K562 (cell line): ENCODE measurements around the gene HAPLN2. TPM values are rescaled to one million over a fixed set of nuclear protein-coding genes. Genes with fewer than 3 reads are reported as not detected.

Experiments used
- ATAC-seq: fragments of 200-7000 bp; cut with Tn5 transposase; 3 replicates; pipeline ENCODE4 v1.9.1; 2020; ENCODE audit warnings: moderate library complexity
- BruUV-seq: library from RNA; stranded (reverse); fragments of 400-500 nt; replicated peaks from 2 replicates; lab custom pipeline; 2021; lab: Mats Ljungman, UMichigan
- CTCF ChIA-PET: fragments of 300-600 bp; formaldehyde crosslinking; extraction: SDS; loops from one replicate; lab custom pipeline; 2021; ENCODE audit warnings: low intra/inter-chr PET ratio; lab: Yijun Ruan, JAX
- POLR2A ChIA-PET: fragments of 300-600, 350-650 bp; sonication (Branson Sonifier 250); formaldehyde crosslinking; extraction: SDS; loops from one replicate; lab custom pipeline; 2021; ENCODE audit warnings: antibody characterized with exemption, inconsistent platforms; lab: Yijun Ruan, JAX
- DNase-seq, 4 experiments: peaks; one replicate each; pipeline versions ENCODE4 v3.0.0 to v3.0.0-alpha.2; 2011 to 2018; ENCODE audit warnings: low spot score in 3 of 4, mixed read lengths in 3 of 4; ENCODE audit errors: extremely low read depth in 1 of 4
- FAIRE-seq: peaks from 2 replicates; lab custom pipeline; 2011; peaks lifted over from hg19 to GRCh38; lab: Jason Lieb, UNC
- H2AFZ ChIP-seq: 2 replicates; pipeline ENCODE4 v1.6.0; 2011; ENCODE audit warnings: low read depth, low read length, control low read depth, inconsistent platforms
- H3K27ac ChIP-seq: fragments of 200-600 bp; 3 replicates; pipeline ENCODE4 v1.8.0; 2011; ENCODE audit warnings: low read depth, mild to moderate bottlenecking, control low read depth, inconsistent platforms, low read length, moderate library complexity, mixed read lengths; ENCODE audit errors: extremely low read depth
- H3K27me3 ChIP-seq, 2 experiments: fragments of 300-600 bp in 1 of 2; 2 replicates in 1 of 2; 3 replicates in 1 of 2; pipeline versions ENCODE4 v1.6.0 to v1.8.0; 2011; ENCODE audit warnings: inconsistent platforms in 2 of 2, low read length in 2 of 2, mild to moderate bottlenecking in 1 of 2, mixed read lengths in 1 of 2, moderate library complexity in 1 of 2; ENCODE audit not compliant: control insufficient read depth in 2 of 2, insufficient read depth in 2 of 2
- H3K36me3 ChIP-seq: fragments of 300-600 bp; 3 replicates; pipeline ENCODE4 v1.8.0; 2011; ENCODE audit warnings: mild to moderate bottlenecking, low read length, inconsistent platforms; ENCODE audit not compliant: control insufficient read depth, insufficient read depth
- H3K4me1 ChIP-seq, 2 experiments: fragments of 200-600 bp in 1 of 2; replicated peaks in 1 of 2; 2 replicates in 1 of 2; 3 replicates in 1 of 2; pipeline versions ENCODE4 v1.5.1 to v1.8.0; 2011; ENCODE audit warnings: inconsistent platforms in 2 of 2, low read length in 2 of 2, mild to moderate bottlenecking in 1 of 2, mixed read lengths in 1 of 2, moderate library complexity in 1 of 2; ENCODE audit not compliant: control insufficient read depth in 2 of 2, insufficient read depth in 2 of 2
- H3K4me2 ChIP-seq: 2 replicates; pipeline ENCODE4 v1.6.1; 2011; ENCODE audit warnings: low read length, control low read depth, inconsistent platforms, mixed read lengths; ENCODE audit not compliant: insufficient read depth
- H3K4me3 ChIP-seq: fragments of 200-600 bp; sonication (generic), shearing (Covaris generic); 2 replicates; pipeline ENCODE4 v1.5.1; 2016; ENCODE audit warnings: control low read depth, inconsistent platforms
- H3K79me2 ChIP-seq: fragments of 200-600 bp; 3 replicates; pipeline ENCODE4 v1.8.0; 2011; ENCODE audit warnings: low read length, inconsistent platforms; ENCODE audit not compliant: control insufficient read depth, insufficient read depth
- H3K9ac ChIP-seq, 2 experiments: 2 replicates each; pipeline versions ENCODE4 v1.6.0 to v1.6.1; 2011; ENCODE audit warnings: low read depth in 2 of 2, low read length in 2 of 2, control low read depth in 1 of 2, inconsistent platforms in 1 of 2, mild to moderate bottlenecking in 1 of 2, mixed read lengths in 1 of 2; ENCODE audit not compliant: insufficient read depth in 1 of 2
- H3K9me1 ChIP-seq: one replicate; pipeline ENCODE4 v1.6.0; 2011; ENCODE audit warnings: inconsistent platforms, mild to moderate bottlenecking, low read length, moderate library complexity; ENCODE audit not compliant: control insufficient read depth, insufficient read depth
- H3K9me3 ChIP-seq: replicated peaks from 2 replicates; pipeline ENCODE4 v1.5.1; 2011; ENCODE audit warnings: low read depth, low read length, inconsistent platforms; ENCODE audit not compliant: control insufficient read depth, insufficient read depth
- H4K20me1 ChIP-seq: replicated peaks from 2 replicates; pipeline ENCODE4 v1.6.1; 2011; ENCODE audit warnings: low read length, inconsistent platforms, mixed read lengths; ENCODE audit not compliant: control insufficient read depth, insufficient read depth
- AFF1 ChIP-seq, 2 experiments: fragments of 450-650 bp; IDR thresholded peaks; 2 replicates each; pipeline ENCODE4 v1.6.1; 2018; ENCODE audit warnings: mild to moderate bottlenecking in 2 of 2, low read depth in 1 of 2; ENCODE audit not compliant: partially characterized antibody in 2 of 2
- ARID2 ChIP-seq: fragments of 450-650 bp; IDR thresholded peaks from 2 replicates; pipeline ENCODE4 v1.6.1; 2017; ENCODE audit warnings: antibody characterized with exemption, mild to moderate bottlenecking
- BRD4 ChIP-seq: fragments of 200-600 bp; sonication (generic); IDR thresholded peaks from 2 replicates; pipeline ENCODE4 v1.6.1; 2017; ENCODE audit warnings: inconsistent platforms
- CBX8 ChIP-seq: fragments of 200-600 bp; sonication (generic); IDR thresholded peaks from 2 replicates; pipeline ENCODE4 v1.6.1; 2012; ENCODE audit warnings: borderline replicate concordance, mixed run types, low read depth, mild to moderate bottlenecking, moderate library complexity, mixed read lengths, low read length, control low read depth, inconsistent platforms; ENCODE audit not compliant: poor library complexity, severe bottlenecking; ENCODE audit errors: extremely low read depth
- NKRF ChIP-seq: fragments of 450-650 bp; IDR thresholded peaks from 2 replicates; pipeline ENCODE4 v1.6.1; 2016; ENCODE audit warnings: borderline replicate concordance
- NUFIP1 ChIP-seq: fragments of 450-650 bp; IDR thresholded peaks from 2 replicates; pipeline ENCODE4 v1.6.1; 2018; ENCODE audit not compliant: partially characterized antibody
- POLR2G ChIP-seq: fragments of 200-400 bp; formaldehyde crosslinking; IDR thresholded peaks from 2 replicates; pipeline ENCODE4 v1.6.1; 2017; ENCODE audit warnings: low read depth, mild to moderate bottlenecking, antibody characterized with exemption, low read length, moderate library complexity
- RBM22 ChIP-seq: fragments of 200-400 bp; formaldehyde crosslinking; IDR thresholded peaks from 2 replicates; pipeline ENCODE4 v1.6.1; 2018; ENCODE audit warnings: low read length, low read depth; ENCODE audit not compliant: poor library complexity, severe bottlenecking
- SUPT5H ChIP-seq: fragments of 450-650 bp; IDR thresholded peaks from 2 replicates; pipeline ENCODE4 v1.6.1; 2016
- ZNF445 ChIP-seq: fragments of 250-450 bp; sonication (Bioruptor Pico); IDR thresholded peaks from 2 replicates; pipeline ENCODE4 v1.4.0; 2020; ENCODE audit warnings: low read depth, mild to moderate bottlenecking, moderate library complexity
- ZNF518B ChIP-seq: fragments of 250-450 bp; sonication (Bioruptor Pico); IDR thresholded peaks from 2 replicates; pipeline ENCODE4 v1.5.0; 2021; ENCODE audit warnings: mild to moderate bottlenecking, moderate library complexity
- WGBS: fragments of 100-300 bp; shearing (Covaris generic); methylation state at CpG from one replicate; pipeline ENCODE4 v1.1.6; 2016; ENCODE audit warnings: low coverage, mixed read lengths; ENCODE audit not compliant: insufficient coverage; ENCODE audit errors: missing lambda C conversion rate; 5-methylcytosine and 5-hydroxymethylcytosine counted together
- in situ Hi-C: fragments of 300-500 bp; cut with MboI; formaldehyde crosslinking; loops from 4 replicates; pipeline ENCODE4 v1.15.0; 2018; ENCODE audit warnings: inconsistent platforms, mixed read lengths
- intact Hi-C: fragments of 100-400 bp; cut with micrococcal nuclease; formaldehyde crosslinking; loops from 2 replicates; pipeline ENCODE4 v1.14.2; 2022
- polyA plus RNA-seq, 8 experiments: library from polyadenylated mRNA; depleted of rRNA in 4 of 8; stranded (reverse) in 5 of 8; unstranded in 3 of 8; fragments of >200 nt; fragmentation: Nextera tagmentation in 2 of 8; fragmentation: Illumina TruSeq in 1 of 8; extraction: Ambion mirVana in 2 of 8; extraction: Trizol in 1 of 8; gene quantifications; 2 replicates each; pipeline versions ENCODE4 v1.2.1 to v1.2.3, GENCODE V29; 2011 to 2014; ENCODE audit warnings: inconsistent platforms in 1 of 8, missing spikeins in 1 of 8
- total RNA-seq, 7 experiments: library from RNA; depleted of rRNA in 6 of 7; stranded (reverse); fragments of >200 nt in 6 of 7; fragmentation: Illumina TruSeq in 2 of 7; extraction: Trizol in 2 of 7; gene quantifications; 2 replicates each; pipeline versions ENCODE4 v1.2.1 to v1.2.3, GENCODE V29; 2011 to 2021; ENCODE audit warnings: low replicate concordance in 1 of 7

The HAPLN2 gene
- total and polyA plus RNA-seq, 9 of the 15 experiments (the other 6 are each of a cell fraction or from before 2014, with no cell fraction given): 0.14 to 5.2 (median 3.8) TPM; not detected in 4

GRCh38 chr1:156640842-156641706, 21.9 kb downstream of the HAPLN2 start:
- Histone ChIP-seq H3K27ac (no peak overlapping the region), H2AFZ (no peak overlapping the region), H3K9me1 (no peaks in the 10 kb centered on the region), H3K36me3 (peaks cover 30% of the 10 kb centered on the region), H3K27me3 (no peaks in the 10 kb centered on the region), H3K4me1 (peaks cover 0 to 13% of the 10 kb centered on the region in 2 experiments; a peak in 2 of 5 replicates), H3K4me3 (no peak overlapping the region), H4K20me1 (peaks cover 43% of the 10 kb centered on the region), H3K4me2 (no peak overlapping the region), H3K9ac (no peak overlapping the region), H3K9me3 (no peaks in the 10 kb centered on the region), H3K79me2 (no peaks in the 10 kb centered on the region)
- no TSS peak for BruUV-seq
- WGBS: 30% methylated on average over 6 of the region's 6 CpGs
- intact Hi-C loops (no loop called here), in situ Hi-C loops (no loop called here)
- ATAC-seq (no peak), FAIRE-seq (no peak), DNase-seq (no peak)
- ChIA-PET POLR2A (interaction anchor here (1.0 to 1.3 kb wide), 2 partner anchors 9 to 132 kb away, joined by 3 read pairs; no protein-coding TSS in a partner anchor), CTCF (no interaction called here)
- no peak for TF ChIP-seq AFF1 (IDR thresholded peaks at IDR 0.05; ENCODE audit: low read depth in 1 of 2, partially characterized antibody in 2 of 2)
- no peak for TF ChIP-seq CBX8
- no peak for TF ChIP-seq NKRF
- TF ChIP-seq NUFIP1: no peak
- TF ChIP-seq ARID2: no peak
- TF ChIP-seq SUPT5H: peak; percentile 34; the same call in 1 of the 2 replicates
- no peak for TF ChIP-seq ZNF518B
- TF ChIP-seq BRD4: no peak
- peak; percentile 77 for TF ChIP-seq POLR2G
- no peak for TF ChIP-seq ZNF445
- no peak for TF ChIP-seq RBM22
